KOPT-K1 (cell line): ENCODE results near the gene AJUBA.
"Not testable (repeated sequence)": the region's sequence is repeated elsewhere in the genome, so short reads cannot be mapped to it uniquely, and the experiment has no call there.

Source experiments
- H3K27ac ChIP-seq: fragments of 200-600 bp; sonication (generic); 2 replicates; pipeline ENCODE4 v1.5.1; 2016; ENCODE audit warnings: antibody characterized with exemption, mild to moderate bottlenecking, low read depth, low read length; ENCODE audit not compliant: poor library complexity, severe bottlenecking
- H3K36me3 ChIP-seq: fragments of 200-600 bp; sonication (generic); 2 replicates; pipeline ENCODE4 v1.5.1; 2017; ENCODE audit warnings: antibody characterized with exemption, mild to moderate bottlenecking, low read length, moderate library complexity; ENCODE audit not compliant: insufficient read depth
- H3K9me3 ChIP-seq: fragments of 200-600 bp; sonication (generic); 2 replicates; pipeline ENCODE4 v1.5.1; 2017; ENCODE audit warnings: antibody characterized with exemption, low read length, mild to moderate bottlenecking; ENCODE audit not compliant: insufficient read depth, poor library complexity, severe bottlenecking

Gene AJUBA

DNA sequence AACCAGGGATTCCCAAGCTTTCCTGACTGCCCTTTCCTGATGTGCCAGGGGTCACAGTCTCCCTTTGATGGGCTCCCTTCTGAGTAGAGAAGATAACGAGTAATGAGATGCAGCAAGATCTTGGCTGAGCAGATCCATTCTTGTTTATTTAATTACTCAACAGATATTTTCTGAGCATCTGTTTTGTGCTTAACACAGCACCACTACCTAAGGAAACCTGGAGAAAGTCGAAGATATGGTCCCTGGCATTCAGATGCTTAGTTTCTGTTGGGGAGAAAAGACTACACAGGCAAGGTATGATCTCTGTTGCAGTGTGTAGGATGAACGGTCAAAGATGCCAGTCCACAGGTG lies 3.9 kb downstream of the AJUBA start:
- no peak overlapping the region for H3K27ac ChIP-seq

DNA sequence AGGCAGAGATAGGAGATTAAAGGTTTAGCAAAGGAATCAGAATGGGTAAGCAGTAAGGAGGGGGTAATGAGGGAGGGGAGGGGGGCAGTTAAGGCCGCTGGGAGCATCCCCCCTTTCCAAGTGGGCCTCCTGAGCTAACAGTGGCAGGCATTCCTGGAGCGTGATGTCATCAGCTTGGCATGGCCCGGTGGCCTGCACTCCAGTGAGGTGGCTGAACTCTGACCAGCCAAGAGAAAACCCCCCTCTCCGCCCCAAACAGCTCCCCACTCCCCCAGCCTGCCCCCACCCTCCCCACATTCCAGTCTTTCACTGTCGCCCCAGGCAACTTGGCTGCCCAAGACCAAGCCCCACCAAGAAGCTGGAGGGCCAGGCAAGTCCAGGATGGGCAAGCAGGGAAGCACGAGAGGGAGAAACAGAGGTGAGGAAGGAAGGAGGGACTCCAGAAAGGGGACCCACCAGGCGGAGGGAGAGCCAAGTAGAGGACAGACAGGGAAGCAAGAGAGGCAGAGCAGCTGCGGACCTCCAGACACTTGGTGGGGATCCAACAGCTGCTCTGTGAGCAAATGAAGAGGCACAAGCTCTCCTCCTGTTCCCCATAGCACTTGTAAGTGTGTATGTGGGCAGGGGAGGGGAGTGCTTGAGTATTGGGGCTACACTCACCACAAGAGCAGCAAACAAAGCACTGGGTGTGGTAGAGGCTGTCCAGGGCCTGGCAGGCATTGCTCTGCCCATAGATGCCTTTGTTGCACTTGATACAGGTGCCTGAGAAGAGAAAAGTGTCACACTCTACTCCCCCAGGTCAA lies 4.5 kb downstream of the AJUBA start:
- no peak overlapping the region for H3K27ac ChIP-seq

More for the DNA sequence above, 3.9 kb downstream of the AJUBA start:
- H3K9me3 ChIP-seq = no peaks in the 10 kb centered on the region
- no peaks in the 10 kb centered on the region for H3K36me3 ChIP-seq

DNA sequence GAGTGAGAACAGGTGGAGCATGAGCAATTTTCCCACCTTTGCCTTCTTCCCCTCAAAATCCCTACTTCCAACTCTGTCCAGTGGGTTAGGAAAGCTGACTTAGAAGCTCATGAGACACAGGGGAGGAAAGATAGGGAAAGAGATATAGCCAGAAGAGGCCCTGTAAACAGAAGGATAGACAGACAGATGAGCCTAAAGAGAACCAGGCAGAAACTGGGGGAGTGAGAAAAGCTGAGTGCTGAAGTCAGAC lies 5.0 kb downstream of the AJUBA start:
- Histone ChIP-seq H3K36me3 (no peaks in the 10 kb centered on the region), H3K27ac (no peak overlapping the region), H3K9me3 (no peaks in the 10 kb centered on the region)

More for the DNA sequence above, 4.5 kb downstream of the AJUBA start:
- H3K36me3 ChIP-seq = no peaks in the 10 kb centered on the region
- no peaks in the 10 kb centered on the region for H3K9me3 ChIP-seq

DNA sequence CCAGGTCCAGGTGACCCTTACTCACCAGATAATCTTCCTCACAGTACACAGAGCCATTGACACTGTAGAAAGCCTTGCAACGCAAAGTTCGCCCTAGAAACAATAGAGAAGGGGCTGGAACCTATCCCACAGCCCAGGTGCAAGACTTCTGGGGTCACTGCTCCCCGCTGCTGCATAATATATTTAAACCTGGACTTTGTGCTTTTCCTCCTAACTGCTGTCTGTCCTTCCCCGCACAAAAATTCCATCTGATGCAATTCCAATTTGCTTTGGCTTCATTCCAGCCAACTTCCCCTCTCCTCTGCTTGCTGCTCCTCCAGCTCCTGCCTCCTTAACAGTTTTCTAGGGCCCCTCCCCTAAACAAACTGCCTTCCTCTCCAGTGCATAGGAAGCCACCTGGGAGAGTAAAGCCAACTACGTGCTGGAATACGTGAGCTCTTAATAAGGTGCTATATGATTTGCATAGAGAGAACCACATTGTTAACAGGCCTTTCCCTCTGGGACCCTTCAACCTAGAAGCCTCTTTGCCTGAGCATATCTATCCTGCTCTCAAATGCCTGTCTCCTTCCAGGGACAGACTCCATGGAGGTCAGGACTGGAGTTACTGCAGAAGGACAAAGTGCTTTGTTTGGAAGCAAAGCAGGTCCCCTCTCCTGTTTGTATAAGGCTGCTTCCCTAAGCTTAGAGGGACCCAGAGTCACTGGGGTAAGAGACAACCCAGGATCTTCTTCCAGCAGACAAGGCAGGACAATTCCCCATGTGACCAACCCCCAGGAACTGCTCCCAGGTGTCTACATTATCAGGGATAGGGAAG lies 5.5 kb downstream of the AJUBA start:
- H3K36me3 ChIP-seq = no peaks in the 10 kb centered on the region
- H3K9me3 ChIP-seq = no peaks in the 10 kb centered on the region
- H3K27ac ChIP-seq = no peak overlapping the region

DNA sequence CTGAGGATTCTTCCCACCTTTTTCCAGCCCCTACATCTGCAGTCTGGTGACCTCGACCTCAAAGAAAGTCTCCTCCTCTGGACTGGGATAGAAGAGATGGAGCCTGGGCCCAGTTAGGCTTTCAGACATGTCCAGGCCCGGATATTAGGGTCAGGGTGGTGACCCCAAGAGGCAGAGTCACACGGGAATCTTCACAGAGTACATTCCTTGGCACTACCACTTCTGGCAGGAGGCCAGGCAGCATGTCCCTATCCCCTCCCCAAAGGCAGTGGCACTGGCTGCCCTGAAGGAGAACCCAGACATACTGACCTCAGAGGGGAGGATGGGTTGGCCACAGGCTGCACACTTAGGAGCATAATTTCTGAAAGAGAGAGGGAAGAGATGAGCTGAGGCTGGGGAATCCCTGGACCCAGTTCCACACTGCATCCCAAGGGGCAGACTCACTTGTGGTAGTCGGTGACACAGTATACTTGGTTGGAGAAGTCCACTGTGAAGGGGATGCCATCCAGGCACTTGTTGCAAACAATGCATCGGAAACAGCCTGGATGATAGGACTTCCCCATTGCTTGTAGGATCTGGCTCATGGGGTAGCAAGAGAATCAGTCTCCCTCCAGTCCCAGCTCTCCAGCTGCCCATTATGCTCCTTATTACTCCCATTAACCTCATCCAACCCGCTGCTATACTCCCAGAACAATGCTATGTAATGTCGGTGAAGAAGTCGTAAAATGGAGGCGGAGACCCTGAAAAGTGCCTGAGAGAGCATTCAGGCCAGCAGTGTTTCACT lies 7.6 kb downstream of the AJUBA start:
- no peaks in the 10 kb centered on the region for H3K9me3 ChIP-seq
- no peak overlapping the region for H3K27ac ChIP-seq
- H3K36me3 ChIP-seq = no peaks in the 10 kb centered on the region

DNA sequence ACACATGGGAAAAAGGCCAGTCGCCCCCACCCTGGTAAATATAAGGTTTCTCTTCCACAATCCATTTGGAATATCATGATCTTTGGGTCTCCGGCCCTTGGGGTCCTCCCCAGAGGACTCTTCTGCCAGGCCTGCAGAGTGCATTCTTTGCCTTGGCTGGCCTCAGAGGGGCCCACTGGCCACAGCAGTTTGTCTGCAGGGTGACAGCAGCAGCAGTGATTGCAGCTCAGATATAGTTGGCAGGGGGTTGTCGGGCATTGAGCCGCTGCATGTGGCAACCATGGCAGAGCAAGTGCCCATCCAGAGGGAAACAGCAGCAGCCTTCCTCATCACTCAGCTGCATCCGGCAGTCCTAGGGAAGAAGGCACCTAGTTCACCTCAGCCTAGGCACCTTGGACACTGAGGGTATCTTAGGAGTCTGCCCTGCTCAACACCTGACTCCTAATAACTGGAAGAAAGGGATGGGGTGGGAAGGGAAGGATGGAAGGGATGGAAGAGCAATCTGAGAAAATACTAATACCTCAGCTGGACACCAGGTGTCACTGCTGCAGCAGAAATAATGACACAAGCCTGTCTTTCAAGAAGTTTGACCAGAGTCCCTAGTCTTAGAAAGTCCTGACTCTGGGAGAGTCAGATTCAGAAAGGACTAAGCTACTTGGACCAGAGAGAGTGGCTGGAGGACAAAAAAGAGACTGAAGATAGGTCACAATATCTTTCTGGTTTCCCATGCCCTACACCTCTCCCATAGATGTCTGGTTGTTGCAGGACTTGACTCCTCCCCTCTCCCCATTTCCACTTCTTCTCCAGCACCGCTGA lies 8.9 kb downstream of the AJUBA start:
- H3K9me3 ChIP-seq = no peaks in the 10 kb centered on the region
- H3K27ac ChIP-seq = no peak overlapping the region
- no peaks in the 10 kb centered on the region for H3K36me3 ChIP-seq

DNA sequence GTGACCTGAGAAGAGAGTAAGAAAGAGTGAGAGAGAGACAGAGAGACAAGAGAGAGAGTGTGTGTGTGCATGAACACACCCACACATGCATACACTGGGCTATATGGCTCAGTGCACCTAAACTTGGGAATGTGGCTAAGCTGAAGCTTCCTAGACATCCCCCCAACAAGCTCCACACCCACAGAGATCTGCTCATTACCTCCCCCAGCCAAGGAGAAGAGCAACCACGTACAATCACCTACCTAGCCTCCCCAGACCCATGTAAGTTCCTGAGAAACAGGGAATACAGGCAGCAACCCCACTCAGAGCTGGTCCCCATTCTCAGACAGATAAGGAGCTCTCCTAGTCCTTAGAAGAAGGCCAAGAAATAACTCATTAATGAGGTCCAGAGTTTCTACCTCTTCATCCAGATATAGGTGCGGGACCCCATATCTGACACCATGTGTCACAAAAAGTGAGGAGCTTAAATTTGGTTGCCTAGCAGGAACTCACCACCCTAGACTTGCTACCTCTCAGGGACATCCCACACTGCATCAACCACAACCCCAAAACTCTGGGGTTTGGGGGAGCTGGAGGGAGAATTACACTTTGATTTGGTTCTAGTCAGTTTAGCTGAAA lies 9.9 kb downstream of the AJUBA start:
- H3K36me3 ChIP-seq = no peaks in the 10 kb centered on the region
- H3K27ac ChIP-seq = no peak overlapping the region
- H3K9me3 ChIP-seq = no peaks in the 10 kb centered on the region

DNA sequence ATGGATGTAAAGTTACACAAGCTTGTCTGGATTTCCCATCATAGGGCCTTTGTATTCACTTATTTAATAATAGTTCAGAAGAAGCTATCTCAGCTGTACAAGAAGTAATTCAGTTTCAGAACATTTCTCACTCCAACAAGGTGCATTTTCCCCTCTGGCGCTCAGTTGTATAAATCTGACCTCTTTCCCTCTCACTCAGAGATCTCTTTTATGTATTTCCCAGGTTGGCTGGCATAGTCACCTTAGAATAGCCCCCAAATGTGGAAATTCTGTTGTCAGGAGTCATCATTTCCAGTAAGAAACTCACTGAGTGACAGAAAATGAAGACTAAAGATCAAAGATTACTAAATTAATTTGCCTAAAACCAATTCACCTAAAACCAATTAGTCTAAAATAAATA lies 11.2 kb downstream of the AJUBA start:
- Histone ChIP-seq H3K27ac (no peak overlapping the region), H3K9me3 (no peaks in the 10 kb centered on the region), H3K36me3 (no peaks in the 10 kb centered on the region)

DNA sequence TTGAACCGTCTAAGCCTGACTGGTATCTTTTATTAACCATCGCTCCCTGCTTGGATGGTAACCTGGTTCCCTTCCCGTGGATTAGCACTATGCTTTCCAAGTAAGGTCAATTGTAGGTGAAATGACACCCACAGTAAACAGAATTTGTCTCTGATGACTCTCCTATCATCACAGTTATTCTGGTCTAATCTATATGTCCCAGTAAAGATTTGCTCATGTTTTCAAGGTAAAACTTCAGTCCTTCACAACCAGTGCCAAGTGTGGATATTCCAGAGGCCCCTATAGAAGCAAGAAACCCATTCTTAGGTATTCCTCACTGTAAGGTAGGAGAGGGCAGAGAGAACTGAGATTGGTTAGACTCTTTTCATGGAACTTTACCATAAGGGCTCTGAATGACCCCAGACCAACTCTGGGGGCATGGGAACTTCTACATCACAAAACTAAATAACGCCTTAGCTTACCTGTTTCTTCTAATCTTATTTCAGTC lies 15.5 kb downstream of the AJUBA start:
- no peaks in the 10 kb centered on the region for H3K9me3 ChIP-seq
- no peak overlapping the region for H3K27ac ChIP-seq
- no peaks in the 10 kb centered on the region for H3K36me3 ChIP-seq

DNA sequence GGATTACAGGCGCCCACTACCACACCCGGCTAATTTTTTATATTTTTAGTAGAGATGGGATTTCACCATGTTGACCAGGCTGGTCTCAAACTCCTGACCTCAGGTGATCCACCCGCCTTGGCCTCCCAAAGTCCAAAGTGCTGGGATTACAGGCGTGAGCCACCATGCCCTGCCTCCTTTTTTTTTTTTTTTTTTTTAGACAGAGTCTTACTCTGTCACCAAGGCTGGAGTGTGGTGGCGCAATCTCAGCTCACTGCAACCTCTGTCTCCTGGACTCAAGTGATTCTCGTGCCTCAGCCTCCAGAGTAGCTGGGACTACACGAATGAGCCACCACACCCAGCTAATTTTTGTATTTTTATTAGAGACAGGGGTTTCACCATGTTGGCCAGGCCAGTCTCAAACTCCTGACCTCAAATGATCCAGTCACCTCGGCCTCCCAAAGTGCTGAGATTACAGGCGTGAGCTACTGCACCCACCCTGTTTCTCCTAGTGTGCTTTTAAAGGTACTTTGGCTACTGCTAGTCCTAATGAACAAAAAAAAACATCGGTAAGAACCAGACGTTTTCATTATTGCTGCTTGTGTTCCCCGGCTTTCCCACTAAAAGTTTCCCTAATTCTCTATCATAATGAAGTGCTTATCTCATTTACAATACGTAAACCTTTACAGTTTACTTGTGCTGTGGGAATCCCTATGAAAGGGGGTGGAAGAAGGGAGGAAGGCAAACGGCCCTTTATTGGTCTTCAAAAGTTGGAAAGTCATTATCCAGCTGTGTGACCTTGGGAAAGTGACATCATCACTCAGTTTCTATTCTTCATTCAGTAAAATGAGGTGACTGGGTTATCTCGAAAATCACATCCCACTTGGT lies 16.2 kb downstream of the AJUBA start:
- H3K36me3 ChIP-seq, H3K27ac ChIP-seq, H3K9me3 ChIP-seq: not testable (repeated sequence)

DNA sequence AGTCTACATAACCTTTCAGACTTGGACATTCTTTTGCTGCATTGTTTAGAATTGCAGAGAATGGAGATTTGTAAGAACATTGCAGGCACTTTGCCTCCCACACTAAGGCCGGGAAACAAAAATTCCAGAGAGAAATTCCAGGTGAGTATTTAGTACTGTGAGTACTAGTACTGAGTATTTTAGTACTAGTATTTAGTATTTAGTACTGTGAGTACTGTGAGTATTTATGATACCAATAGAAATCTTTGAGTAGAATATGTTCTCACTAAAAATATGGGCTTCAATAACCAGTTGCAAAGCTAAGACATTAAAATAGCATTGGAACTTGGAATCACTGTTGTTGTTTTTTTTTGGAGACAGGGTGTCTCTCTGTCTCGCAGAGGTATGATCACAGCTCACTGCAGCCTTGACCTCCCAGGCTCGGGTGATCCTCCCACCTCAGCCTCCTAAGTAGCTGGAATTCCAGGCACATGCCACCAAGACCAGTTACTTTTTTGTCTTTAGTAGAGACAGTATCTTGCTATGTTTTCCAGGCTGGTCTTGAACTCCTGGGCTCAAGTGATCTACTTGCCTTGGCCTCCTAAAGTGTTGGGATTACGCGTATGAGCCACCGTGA lies 20.2 kb downstream of the AJUBA start:
- no peak overlapping the region for H3K27ac ChIP-seq
- no peaks in the 10 kb centered on the region for H3K36me3 ChIP-seq
- H3K9me3 ChIP-seq = no peaks in the 10 kb centered on the region

DNA sequence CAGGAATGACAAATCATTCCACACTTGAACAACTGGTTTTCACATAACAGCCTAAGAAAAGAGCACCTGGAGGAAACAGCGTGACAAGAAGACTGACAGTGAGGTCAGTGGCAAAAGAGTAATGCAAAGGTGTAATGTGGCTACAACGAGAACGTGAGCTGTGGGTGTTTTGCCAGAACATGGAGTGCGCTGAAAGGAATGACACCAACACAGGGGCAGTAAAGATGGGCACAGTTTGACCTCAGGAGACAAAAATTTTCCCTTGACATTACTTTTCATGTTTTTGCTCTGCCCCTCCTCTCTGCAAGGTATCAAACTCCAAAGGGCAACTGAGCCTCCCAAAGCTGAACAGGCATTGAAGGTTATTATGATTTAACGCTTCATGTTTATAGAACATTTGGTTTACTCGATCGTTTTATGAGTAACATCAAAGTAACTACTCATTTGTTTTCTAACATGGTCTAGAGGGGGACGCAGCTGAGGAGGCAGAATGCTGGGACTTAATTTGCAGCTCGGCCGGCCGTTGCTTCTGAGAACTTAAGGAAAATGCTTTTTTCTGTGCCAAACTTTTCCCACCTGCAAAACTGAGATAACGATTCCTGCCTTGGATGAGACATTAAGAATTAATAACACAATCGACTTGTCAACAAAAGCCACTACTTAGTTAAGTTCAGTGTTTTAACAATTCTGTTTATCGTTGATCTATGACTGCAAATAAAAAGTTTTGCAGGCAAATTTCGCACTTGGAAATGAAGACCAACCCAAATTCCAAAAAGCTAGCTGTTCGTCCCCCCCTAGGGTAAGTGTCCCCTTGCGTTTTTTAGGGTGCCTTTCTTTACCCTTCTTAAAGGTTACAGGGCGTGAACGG lies 26.4 kb downstream of the AJUBA start:
- no peaks in the 10 kb centered on the region for H3K9me3 ChIP-seq
- H3K27ac ChIP-seq = peak overlapping the region; percentile 92
- H3K36me3 ChIP-seq = peaks cover 36% of the 10 kb centered on the region
